Lower leg skin (tissue), 3 donors: ENCODE data around the gene FAM32A.

Experiments
- CTCF ChIP-seq, 3 donors: fragments of 450-650 bp; IDR thresholded peaks; one replicate each; pipeline ENCODE4 v1.5.1; 2016; ENCODE audit warnings: antibody characterized with exemption in 3 of 3, mild to moderate bottlenecking in 3 of 3, moderate library complexity in 2 of 3
- POLR2A ChIP-seq, 2 donors: fragments of 450-650 bp; IDR thresholded peaks; one replicate each; pipeline ENCODE4 v1.6.1; 2016 to 2017; ENCODE audit warnings: antibody characterized with exemption in 2 of 2, mild to moderate bottlenecking in 1 of 2, moderate library complexity in 1 of 2

- TF ChIP-seq POLR2A (IDR thresholded peaks at IDR 0.05), result no peak
- no peak for TF ChIP-seq CTCF (IDR thresholded peaks at IDR 0.05)
Observed at GRCh38 chr19:16159655-16160054, 25.6 kb upstream of the FAM32A start.
